A549 treated with RU486 at 1 μM for 4 hours (cell line): Measurements from ENCODE around the gene B4GALT1. TPM values are rescaled to one million over a fixed set of nuclear protein-coding genes. Genes with fewer than 3 reads are reported as not detected.

Source experiments
- total RNA-seq: library from RNA; stranded (reverse); fragments of 200-300 nt; extraction: Qiagen RNA extraction; gene quantifications from 5 replicates; pipeline ENCODE4 v1.2.3, GENCODE V29; 2022; ENCODE audit warnings: low read depth

Gene B4GALT1, protein sequence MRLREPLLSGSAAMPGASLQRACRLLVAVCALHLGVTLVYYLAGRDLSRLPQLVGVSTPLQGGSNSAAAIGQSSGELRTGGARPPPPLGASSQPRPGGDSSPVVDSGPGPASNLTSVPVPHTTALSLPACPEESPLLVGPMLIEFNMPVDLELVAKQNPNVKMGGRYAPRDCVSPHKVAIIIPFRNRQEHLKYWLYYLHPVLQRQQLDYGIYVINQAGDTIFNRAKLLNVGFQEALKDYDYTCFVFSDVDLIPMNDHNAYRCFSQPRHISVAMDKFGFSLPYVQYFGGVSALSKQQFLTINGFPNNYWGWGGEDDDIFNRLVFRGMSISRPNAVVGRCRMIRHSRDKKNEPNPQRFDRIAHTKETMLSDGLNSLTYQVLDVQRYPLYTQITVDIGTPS
- 122 to 183 TPM (median 172 TPM) in 5 replicates for total RNA-seq

DNA sequence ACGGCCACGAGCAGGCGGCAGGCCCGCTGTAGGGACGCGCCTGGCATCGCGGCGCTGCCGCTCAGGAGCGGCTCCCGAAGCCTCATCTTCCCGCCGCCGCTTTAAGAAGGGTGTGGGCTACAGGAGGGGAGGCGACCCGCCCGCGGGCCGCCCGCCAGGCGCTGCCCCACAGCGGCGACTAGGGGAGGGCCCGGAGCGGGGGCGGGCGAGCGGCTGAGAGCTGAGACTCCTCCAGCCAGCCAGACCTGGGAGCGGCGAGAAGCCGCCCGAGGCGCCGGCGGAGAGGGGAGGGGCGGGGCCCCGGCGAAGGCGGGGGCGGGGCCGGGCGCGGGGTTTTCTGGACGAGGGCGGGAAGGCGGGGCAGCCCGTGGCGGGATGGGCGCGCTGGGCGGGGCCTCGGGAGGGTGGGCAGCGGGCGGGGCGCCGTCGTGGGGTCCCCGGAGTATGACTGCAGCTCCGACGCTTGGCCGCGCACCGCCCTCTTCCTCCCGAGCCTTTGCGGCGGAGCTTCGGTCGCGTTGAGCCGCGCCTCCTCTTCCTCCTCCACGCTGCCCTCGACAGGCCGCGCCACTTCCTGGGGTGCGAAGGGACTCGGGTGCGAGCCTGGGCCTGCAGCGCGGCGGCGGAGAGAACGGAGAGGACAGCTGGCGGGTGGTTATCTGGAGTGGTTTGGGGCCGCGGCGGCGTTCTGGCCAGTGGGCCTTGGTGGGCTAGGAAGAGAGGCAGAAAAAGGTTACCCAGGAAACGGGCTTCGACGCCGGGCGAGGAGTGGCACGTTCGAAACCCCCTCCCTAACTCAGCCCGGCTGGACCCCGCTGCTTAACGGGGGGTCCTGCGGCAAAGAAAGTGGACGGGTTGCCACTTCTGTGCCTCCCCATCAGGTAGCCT, at the start of gene B4GALT1:
TSS of gene B4GALT1 (minus strand) at position 253 of the 888 bp plus-strand sequence. CDS start at position 86, 167 bp downstream.

DNA sequence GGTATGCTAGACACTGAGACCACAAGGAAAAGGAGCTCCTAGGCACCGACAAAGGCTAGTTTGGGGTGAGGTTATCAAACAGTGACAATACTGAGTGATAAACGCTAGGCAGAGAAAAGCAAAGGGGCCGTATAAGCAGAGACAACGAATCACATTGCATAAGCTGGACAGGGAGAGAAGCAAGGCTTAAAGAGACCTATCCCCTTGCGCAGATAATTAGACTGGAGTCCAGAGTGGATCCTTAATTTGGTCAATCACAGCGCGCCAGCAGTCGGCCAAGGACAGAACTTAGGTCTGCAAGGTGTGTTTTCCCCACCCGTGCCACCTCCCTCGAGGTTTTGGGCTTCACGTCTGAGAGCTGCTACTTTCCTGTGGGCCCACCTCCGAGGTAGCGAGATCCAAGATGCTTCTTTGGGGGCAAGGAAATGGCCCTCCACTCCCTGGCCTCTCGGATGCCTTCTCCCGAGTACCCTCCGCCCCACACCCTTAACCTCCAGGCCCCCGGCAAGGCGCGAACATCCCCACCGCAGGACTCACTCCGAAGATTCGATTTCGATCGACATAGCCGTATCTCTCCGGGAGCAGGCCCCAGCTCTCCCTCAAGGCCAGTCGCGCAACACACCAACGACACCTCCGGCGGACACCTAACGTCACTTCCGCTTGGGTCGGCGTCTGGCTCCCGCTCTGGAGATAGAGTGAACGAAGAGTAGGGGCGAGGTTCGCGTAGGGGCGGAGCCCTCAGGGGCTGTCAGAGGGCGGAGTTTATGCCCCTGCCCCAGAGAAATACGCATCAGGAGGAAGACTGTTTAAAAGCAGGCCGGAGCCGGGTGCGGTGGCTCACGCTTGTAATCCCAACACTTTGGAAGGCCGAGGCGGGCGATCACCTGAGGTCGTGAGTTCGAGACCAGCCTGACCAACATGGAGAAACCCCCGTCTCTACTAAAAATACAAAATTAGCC, 90.8 kb downstream of the B4GALT1 start, which contains the start of gene SMU1:
TSS of gene SMU1 (minus strand) at position 629 of the 959 bp plus-strand sequence. CDS start at position 563, 66 bp downstream.

Other genes with a start within 250 kb of the B4GALT1 start
- gene APTX, start 165.7 kb downstream of the B4GALT1 start, total RNA-seq: 34.4 to 52.4 TPM (median 41.4 TPM) in 5 replicates
- 229 to 270 TPM (median 268 TPM) in 5 replicates for gene DNAJA1, start 142.1 kb downstream of the B4GALT1 start, total RNA-seq
- 17.2 to 23.4 TPM (median 20.1 TPM) in 5 replicates for gene SMU1, start 90.7 kb downstream of the B4GALT1 start, total RNA-seq
- gene SPINK4, start 72.8 kb upstream of the B4GALT1 start, total RNA-seq: not detected in 5 replicates
- 141 to 166 TPM (median 156 TPM) in 5 replicates for gene BAG1, start 97.4 kb upstream of the B4GALT1 start, total RNA-seq
- 68.2 to 91.4 TPM (median 79.5 TPM) in 5 replicates for gene CHMP5, start 97.7 kb upstream of the B4GALT1 start, total RNA-seq
- 27.4 to 30.4 TPM (median 30.3 TPM) in 5 replicates for gene NFX1, start 123.2 kb upstream of the B4GALT1 start, total RNA-seq
- 0.35 to 0.74 TPM (median 0.53 TPM) in 5 replicates for gene AQP7, start 235.2 kb upstream of the B4GALT1 start, total RNA-seq